Measurements from ENCODE around the gene COMP. TPM values are rescaled to one million over a fixed set of nuclear protein-coding genes. Genes with fewer than 3 reads are reported as not detected.

COMP gene
- total and polyA plus RNA-seq, 10 of the 15 experiments (the other 5 are each of a cell fraction or from before 2014, with no cell fraction given), result 0.17 TPM; not detected in 9

DNA sequence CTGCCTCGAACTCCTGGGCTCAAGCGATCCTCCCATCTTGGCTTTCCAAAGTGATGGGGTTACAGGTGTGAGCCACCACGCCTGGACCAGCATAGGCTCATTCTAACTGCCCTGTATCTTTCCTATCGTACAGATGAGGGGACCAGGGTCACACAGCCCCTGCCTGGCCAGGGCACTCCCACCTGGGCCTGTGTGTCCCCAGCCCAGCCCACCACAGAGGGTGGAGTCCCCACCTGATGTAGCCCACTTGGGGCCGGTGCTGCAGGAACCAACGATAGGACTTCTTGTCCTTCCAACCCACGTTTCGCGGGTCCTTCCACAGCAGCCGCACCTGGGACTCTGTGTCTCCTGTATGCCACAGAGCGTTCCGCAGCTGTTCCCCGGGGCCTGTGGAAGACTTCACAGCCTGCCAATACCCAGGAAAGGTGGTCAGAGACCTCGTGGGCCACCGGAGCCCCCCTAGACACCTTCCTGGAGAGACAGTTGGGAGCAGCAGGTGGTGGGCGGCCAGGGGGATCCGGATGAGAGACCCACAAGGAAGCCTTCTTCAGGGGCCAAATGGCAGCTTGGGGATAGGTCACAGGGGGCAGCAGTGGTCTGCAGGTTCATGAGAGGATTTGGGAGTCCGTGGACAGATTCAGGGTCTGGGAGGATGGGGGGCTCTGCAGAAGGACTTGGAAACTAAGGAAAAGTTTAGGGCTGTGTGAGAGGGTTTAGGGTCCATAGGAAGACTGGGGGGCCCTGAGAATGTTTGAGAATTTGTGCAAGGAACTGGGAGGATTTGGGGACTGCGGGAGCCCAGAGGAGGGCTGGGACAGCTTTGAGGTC is 6.9 kb downstream of the COMP start:
- RAD21 ChIA-PET (ENCODE audit: unreplicated experiment), result no interaction called here
- CTCF ChIA-PET, result no interaction called here
- H3K27ac ChIP-seq (ENCODE audit: control insufficient read depth, insufficient read depth), result no peak overlapping the region
- in situ Hi-C loops (cut with MboI) (no loop called here), intact Hi-C loops (cut with micrococcal nuclease; ENCODE audit: unreplicated experiment) (no loop called here)
- FAIRE-seq (no peak), DNase-seq (ENCODE audit: low read depth, low spot score) (no peak), ATAC-seq (no peak)
- no peaks in the 10 kb centered on the region for H3K36me3 ChIP-seq (ENCODE audit: control insufficient read depth in 2 of 2, insufficient read depth in 2 of 2, low read length in 1 of 2)
- no peak overlapping the region for H3K4me2 ChIP-seq (ENCODE audit: control insufficient read depth, insufficient read depth)
- no peaks in the 10 kb centered on the region for H3K79me2 ChIP-seq (ENCODE audit: control insufficient read depth, insufficient read depth, low read length)
- H4K20me1 ChIP-seq (ENCODE audit: control insufficient read depth, insufficient read depth), result no peaks in the 10 kb centered on the region
- no peaks in the 10 kb centered on the region; the same call in 2 of the 3 replicates for H3K9me3 ChIP-seq (replicated peaks; ENCODE audit: control insufficient read depth, insufficient read depth, low read length)
- peaks cover 4 to 7% of the 10 kb centered on the region in 2 experiments for H3K27me3 ChIP-seq (replicated peaks in 1 of 2; ENCODE audit: control insufficient read depth in 2 of 2, insufficient read depth in 2 of 2, low read length in 1 of 2)
- SMC1A ChIA-PET (ENCODE audit: uncharacterized antibody, unreplicated experiment), result no interaction called here
- H3K4me1 ChIP-seq (ENCODE audit: control insufficient read depth, insufficient read depth, low read length), result no peaks in the 10 kb centered on the region; the same call in 1 of the 2 replicates
- no TSS peak for BruUV-seq (replicated peaks)
- no peak overlapping the region for H2AFZ ChIP-seq (ENCODE audit: control insufficient read depth, low read depth, low read length)
- H3K4me3 ChIP-seq, result no peak overlapping the region
- H3K9ac ChIP-seq (ENCODE audit: control insufficient read depth, insufficient read depth, low read length), result no peak overlapping the region
- POLR2A ChIA-PET, result no interaction called here
- WGBS (ENCODE audit: insufficient coverage, insufficient replicate concordance, low lambda C conversion rate, missing lambda C conversion rate), result 60% methylated on average over 19 of the region's 19 CpGs
- TF ChIP-seq, protein P1, sequence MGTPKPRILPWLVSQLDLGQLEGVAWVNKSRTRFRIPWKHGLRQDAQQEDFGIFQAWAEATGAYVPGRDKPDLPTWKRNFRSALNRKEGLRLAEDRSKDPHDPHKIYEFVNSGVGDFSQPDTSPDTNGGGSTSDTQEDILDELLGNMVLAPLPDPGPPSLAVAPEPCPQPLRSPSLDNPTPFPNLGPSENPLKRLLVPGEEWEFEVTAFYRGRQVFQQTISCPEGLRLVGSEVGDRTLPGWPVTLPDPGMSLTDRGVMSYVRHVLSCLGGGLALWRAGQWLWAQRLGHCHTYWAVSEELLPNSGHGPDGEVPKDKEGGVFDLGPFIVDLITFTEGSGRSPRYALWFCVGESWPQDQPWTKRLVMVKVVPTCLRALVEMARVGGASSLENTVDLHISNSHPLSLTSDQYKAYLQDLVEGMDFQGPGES (IDR thresholded peaks at IDR 0.05), result no peak
- TF ChIP-seq JUNB (IDR thresholded peaks at IDR 0.05), result no peak
- TF ChIP-seq TCF3 (IDR thresholded peaks at IDR 0.05; ENCODE audit: borderline replicate concordance, insufficient read depth, low read depth, low read length), result no peak
- no peak for TF ChIP-seq RAD21 (IDR thresholded peaks at IDR 0.05; ENCODE audit: insufficient read depth, low read depth, low read length)
- no peak for TF ChIP-seq JUND (IDR thresholded peaks at IDR 0.05; ENCODE audit: low read depth, low read length)
- TF ChIP-seq PAX5 (IDR thresholded peaks at IDR 0.05; ENCODE audit: borderline replicate concordance, low read depth, low read length), result no peak
- TF ChIP-seq, protein P2, sequence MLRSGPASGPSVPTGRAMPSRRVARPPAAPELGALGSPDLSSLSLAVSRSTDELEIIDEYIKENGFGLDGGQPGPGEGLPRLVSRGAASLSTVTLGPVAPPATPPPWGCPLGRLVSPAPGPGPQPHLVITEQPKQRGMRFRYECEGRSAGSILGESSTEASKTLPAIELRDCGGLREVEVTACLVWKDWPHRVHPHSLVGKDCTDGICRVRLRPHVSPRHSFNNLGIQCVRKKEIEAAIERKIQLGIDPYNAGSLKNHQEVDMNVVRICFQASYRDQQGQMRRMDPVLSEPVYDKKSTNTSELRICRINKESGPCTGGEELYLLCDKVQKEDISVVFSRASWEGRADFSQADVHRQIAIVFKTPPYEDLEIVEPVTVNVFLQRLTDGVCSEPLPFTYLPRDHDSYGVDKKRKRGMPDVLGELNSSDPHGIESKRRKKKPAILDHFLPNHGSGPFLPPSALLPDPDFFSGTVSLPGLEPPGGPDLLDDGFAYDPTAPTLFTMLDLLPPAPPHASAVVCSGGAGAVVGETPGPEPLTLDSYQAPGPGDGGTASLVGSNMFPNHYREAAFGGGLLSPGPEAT (IDR thresholded peaks at IDR 0.05; ENCODE audit: low read depth), result no peak
- TF ChIP-seq MEF2B (IDR thresholded peaks at IDR 0.05; ENCODE audit: partially characterized antibody, poor library complexity, severe bottlenecking), result no peak
- no peak for TF ChIP-seq SPI1 (IDR thresholded peaks at IDR 0.05; ENCODE audit: borderline replicate concordance, insufficient read depth, low read depth, low read length)
- TF ChIP-seq, protein P3, sequence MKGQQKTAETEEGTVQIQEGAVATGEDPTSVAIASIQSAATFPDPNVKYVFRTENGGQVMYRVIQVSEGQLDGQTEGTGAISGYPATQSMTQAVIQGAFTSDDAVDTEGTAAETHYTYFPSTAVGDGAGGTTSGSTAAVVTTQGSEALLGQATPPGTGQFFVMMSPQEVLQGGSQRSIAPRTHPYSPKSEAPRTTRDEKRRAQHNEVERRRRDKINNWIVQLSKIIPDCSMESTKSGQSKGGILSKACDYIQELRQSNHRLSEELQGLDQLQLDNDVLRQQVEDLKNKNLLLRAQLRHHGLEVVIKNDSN (IDR thresholded peaks at IDR 0.05; ENCODE audit: borderline replicate concordance, extremely low read length, insufficient read depth, low read depth, low read length), result no peak
- TF ChIP-seq, protein P4, sequence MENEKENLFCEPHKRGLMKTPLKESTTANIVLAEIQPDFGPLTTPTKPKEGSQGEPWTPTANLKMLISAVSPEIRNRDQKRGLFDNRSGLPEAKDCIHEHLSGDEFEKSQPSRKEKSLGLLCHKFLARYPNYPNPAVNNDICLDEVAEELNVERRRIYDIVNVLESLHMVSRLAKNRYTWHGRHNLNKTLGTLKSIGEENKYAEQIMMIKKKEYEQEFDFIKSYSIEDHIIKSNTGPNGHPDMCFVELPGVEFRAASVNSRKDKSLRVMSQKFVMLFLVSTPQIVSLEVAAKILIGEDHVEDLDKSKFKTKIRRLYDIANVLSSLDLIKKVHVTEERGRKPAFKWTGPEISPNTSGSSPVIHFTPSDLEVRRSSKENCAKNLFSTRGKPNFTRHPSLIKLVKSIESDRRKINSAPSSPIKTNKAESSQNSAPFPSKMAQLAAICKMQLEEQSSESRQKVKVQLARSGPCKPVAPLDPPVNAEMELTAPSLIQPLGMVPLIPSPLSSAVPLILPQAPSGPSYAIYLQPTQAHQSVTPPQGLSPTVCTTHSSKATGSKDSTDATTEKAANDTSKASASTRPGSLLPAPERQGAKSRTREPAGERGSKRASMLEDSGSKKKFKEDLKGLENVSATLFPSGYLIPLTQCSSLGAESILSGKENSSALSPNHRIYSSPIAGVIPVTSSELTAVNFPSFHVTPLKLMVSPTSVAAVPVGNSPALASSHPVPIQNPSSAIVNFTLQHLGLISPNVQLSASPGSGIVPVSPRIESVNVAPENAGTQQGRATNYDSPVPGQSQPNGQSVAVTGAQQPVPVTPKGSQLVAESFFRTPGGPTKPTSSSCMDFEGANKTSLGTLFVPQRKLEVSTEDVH (IDR thresholded peaks at IDR 0.05; ENCODE audit: low read depth, partially characterized antibody), result no peak
- TF ChIP-seq, protein P5, sequence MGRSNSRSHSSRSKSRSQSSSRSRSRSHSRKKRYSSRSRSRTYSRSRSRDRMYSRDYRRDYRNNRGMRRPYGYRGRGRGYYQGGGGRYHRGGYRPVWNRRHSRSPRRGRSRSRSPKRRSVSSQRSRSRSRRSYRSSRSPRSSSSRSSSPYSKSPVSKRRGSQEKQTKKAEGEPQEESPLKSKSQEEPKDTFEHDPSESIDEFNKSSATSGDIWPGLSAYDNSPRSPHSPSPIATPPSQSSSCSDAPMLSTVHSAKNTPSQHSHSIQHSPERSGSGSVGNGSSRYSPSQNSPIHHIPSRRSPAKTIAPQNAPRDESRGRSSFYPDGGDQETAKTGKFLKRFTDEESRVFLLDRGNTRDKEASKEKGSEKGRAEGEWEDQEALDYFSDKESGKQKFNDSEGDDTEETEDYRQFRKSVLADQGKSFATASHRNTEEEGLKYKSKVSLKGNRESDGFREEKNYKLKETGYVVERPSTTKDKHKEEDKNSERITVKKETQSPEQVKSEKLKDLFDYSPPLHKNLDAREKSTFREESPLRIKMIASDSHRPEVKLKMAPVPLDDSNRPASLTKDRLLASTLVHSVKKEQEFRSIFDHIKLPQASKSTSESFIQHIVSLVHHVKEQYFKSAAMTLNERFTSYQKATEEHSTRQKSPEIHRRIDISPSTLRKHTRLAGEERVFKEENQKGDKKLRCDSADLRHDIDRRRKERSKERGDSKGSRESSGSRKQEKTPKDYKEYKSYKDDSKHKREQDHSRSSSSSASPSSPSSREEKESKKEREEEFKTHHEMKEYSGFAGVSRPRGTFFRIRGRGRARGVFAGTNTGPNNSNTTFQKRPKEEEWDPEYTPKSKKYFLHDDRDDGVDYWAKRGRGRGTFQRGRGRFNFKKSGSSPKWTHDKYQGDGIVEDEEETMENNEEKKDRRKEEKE (IDR thresholded peaks at IDR 0.05), result no peak
- no peak for TF ChIP-seq POU2F2 (IDR thresholded peaks at IDR 0.05; ENCODE audit: borderline replicate concordance, low read depth, low read length)

All from GM12878 (cell line).